Neural cell (in vitro differentiated cells): ENCODE data around the gene MTA1. TPM values are rescaled to one million over a fixed set of nuclear protein-coding genes. Genes with fewer than 3 reads are reported as not detected.
A peak's percentile ranks its signal among the peaks of the same experiment; 100 is the strongest.

Experiments
- H2AFZ ChIP-seq: fragments of 200-600, 300-800 bp; sonication (generic), shearing (Covaris generic); 2 replicates; pipeline ENCODE4 v1.6.0; 2014; ENCODE audit warnings: low read depth, mild to moderate bottlenecking, antibody characterized with exemption, low read length, moderate library complexity
- H3F3A ChIP-seq: fragments of 200-600 bp; shearing (Covaris generic); 2 replicates; pipeline ENCODE4 v1.6.1; 2016; ENCODE audit warnings: mild to moderate bottlenecking, moderate library complexity, mixed read lengths, antibody characterized with exemption, low read length; ENCODE audit not compliant: insufficient read depth, poor library complexity, severe bottlenecking
- H3K27ac ChIP-seq: fragments of 200-600, 300-800 bp; sonication (generic), shearing (Covaris generic); 2 replicates; pipeline ENCODE4 v1.5.1; 2014; ENCODE audit warnings: mild to moderate bottlenecking, low read length, moderate library complexity
- H3K27me3 ChIP-seq: fragments of 300-800, 200-600 bp; sonication (generic), shearing (Covaris generic); 2 replicates; pipeline ENCODE4 v1.6.0; 2014; ENCODE audit warnings: mild to moderate bottlenecking, low read depth, low read length, moderate library complexity; ENCODE audit not compliant: insufficient read depth
- H3K36me3 ChIP-seq: fragments of 300-800, 200-600 bp; sonication (generic), shearing (Covaris generic); 2 replicates; pipeline ENCODE4 v1.5.1; 2014; ENCODE audit warnings: mild to moderate bottlenecking, antibody characterized with exemption, low read length, moderate library complexity; ENCODE audit not compliant: insufficient read depth
- H3K4me2 ChIP-seq: fragments of 300-800, 200-600 bp; sonication (generic), shearing (Covaris generic); 2 replicates; pipeline ENCODE4 v1.6.0; 2014; ENCODE audit warnings: mild to moderate bottlenecking, low read length
- H3K4me3 ChIP-seq: fragments of 300-800, 200-600 bp; sonication (generic), shearing (Covaris generic); 2 replicates; pipeline ENCODE4 v1.5.1; 2014; ENCODE audit warnings: mild to moderate bottlenecking, low read length, moderate library complexity
- H3K79me2 ChIP-seq: fragments of 200-600 bp; shearing (Covaris generic); replicated peaks from 2 replicates; pipeline ENCODE4 v1.6.0; 2014; ENCODE audit warnings: mild to moderate bottlenecking, low read length, moderate library complexity; ENCODE audit not compliant: insufficient read depth
- H3K9ac ChIP-seq: fragments of 300-800, 200-600 bp; sonication (generic), shearing (Covaris generic); 2 replicates; pipeline ENCODE4 v1.6.1; 2016; ENCODE audit warnings: mild to moderate bottlenecking, low read length, mixed read lengths
- H3K9me2 ChIP-seq: fragments of 200-600 bp; shearing (Covaris generic); 2 replicates; pipeline ENCODE4 v1.6.1; 2016; ENCODE audit warnings: mild to moderate bottlenecking, low read length, mixed read lengths; ENCODE audit not compliant: insufficient read depth
- H3K9me3 ChIP-seq: fragments of 200-600, 300-800 bp; sonication (generic), shearing (Covaris generic); 2 replicates; pipeline ENCODE4 v1.6.1; 2016; ENCODE audit warnings: mild to moderate bottlenecking, mixed run types, low read length, moderate library complexity, mixed read lengths
- H4K20me1 ChIP-seq: fragments of 200-600 bp; shearing (Covaris generic); 2 replicates; pipeline ENCODE4 v1.6.1; 2016; ENCODE audit warnings: mild to moderate bottlenecking, mixed run types; ENCODE audit not compliant: insufficient read depth
- EP300 ChIP-seq: fragments of 450-650 bp; conservative IDR thresholded peaks from 2 replicates; pipeline ENCODE4 v1.6.1; 2014; ENCODE audit warnings: antibody characterized with exemption, mild to moderate bottlenecking, moderate library complexity; ENCODE audit not compliant: poor library complexity, severe bottlenecking
- EZH2 ChIP-seq: fragments of 200-600, 300-800 bp; shearing (Covaris generic), sonication (generic); IDR thresholded peaks from 2 replicates; pipeline ENCODE4 v1.6.1; 2014; ENCODE audit warnings: antibody characterized with exemption, low read length, borderline replicate concordance, mild to moderate bottlenecking; ENCODE audit not compliant: insufficient read depth, poor library complexity, severe bottlenecking
- MXI1 ChIP-seq: fragments of 450-650 bp; conservative IDR thresholded peaks from 2 replicates; pipeline ENCODE4 v1.6.1; 2014; ENCODE audit warnings: antibody characterized with exemption, mild to moderate bottlenecking; ENCODE audit not compliant: poor library complexity, severe bottlenecking
- POLR2AphosphoS5 ChIP-seq: IDR thresholded peaks from 2 replicates; pipeline ENCODE4 v1.6.1; 2012
- RAD21 ChIP-seq: fragments of 450-650 bp; conservative IDR thresholded peaks from 2 replicates; pipeline ENCODE4 v1.6.1; 2014; ENCODE audit warnings: antibody characterized with exemption, mild to moderate bottlenecking, moderate library complexity
- polyA plus RNA-seq: library from polyadenylated mRNA; depleted of rRNA; stranded (reverse); fragments of >200 nt; gene quantifications from 2 replicates; pipeline ENCODE4 v1.2.3, GENCODE V29; 2014
- TF ChIP-seq, protein P1 (sequence below): IDR thresholded peaks from 2 replicates; pipeline ENCODE4 v1.6.1; 2012; ENCODE audit warnings: borderline replicate concordance

Gene MTA1
- polyA plus RNA-seq, 1 donor from 2014 or later, result 94.0 TPM

DNA sequence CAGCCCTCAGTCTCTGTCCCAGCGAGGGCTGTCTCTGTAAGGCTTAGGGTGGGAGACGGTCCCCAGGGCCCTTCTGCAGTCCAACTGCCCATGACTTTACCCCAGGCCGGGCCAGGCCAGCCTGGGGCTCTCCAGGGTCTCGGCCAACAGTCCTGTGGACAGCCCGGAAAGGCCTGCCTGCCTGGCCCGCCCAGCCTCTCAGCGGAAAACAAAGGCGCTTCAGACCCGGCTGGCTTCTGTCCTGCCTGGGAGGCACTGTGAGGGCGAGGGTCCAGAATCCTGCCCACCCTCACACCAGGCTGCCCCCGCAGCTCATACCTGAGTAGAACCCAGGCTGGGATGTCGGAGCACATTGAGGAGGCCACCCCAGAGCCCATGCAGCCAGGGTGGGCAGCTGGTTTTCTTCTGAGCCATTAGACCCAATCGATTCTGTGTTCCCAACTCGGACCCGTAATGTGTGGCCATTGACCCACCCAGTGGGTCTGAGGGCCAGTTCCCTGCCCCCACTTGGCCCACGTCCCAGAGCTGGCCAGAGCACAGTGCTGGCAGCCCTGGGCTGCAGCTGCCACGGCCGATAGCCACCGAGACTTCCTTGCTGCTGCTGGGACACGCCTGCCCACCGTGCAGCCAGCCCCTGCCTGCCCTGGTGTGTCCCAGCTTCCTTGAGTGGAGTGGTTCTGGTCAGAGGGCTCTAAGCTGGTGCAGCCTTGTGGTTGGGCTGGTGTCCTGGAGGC lies 56.6 kb downstream of the MTA1 start:
- Histone ChIP-seq H3K79me2 (peaks cover 28% of the 10 kb centered on the region), H3K9me3 (no peaks in the 10 kb centered on the region), H3K36me3 (no peaks in the 10 kb centered on the region), H3K4me2 (peak overlapping the region; percentile 82), H3K9me2 (no peaks in the 10 kb centered on the region), H2AFZ (no peak overlapping the region), H4K20me1 (no peaks in the 10 kb centered on the region), H3K27me3 (no peaks in the 10 kb centered on the region), H3K4me3 (peak overlapping the region; percentile 96), H3F3A (no peaks in the 10 kb centered on the region), H3K27ac (peak overlapping the region; percentile 45), H3K9ac (peak overlapping the region; percentile 87)
- TF ChIP-seq MXI1, result no peak

- Histone ChIP-seq H3K4me2 (peak overlapping the region; percentile 82), H3K27me3 (no peaks in the 10 kb centered on the region), H3K9ac (peak overlapping the region; percentile 87), H3K36me3 (no peaks in the 10 kb centered on the region), H3K9me3 (no peaks in the 10 kb centered on the region), H4K20me1 (no peaks in the 10 kb centered on the region), H3K4me3 (peak overlapping the region; percentile 96), H2AFZ (no peak overlapping the region), H3F3A (no peaks in the 10 kb centered on the region), H3K27ac (no peak overlapping the region), H3K9me2 (no peaks in the 10 kb centered on the region), H3K79me2 (peaks cover 28% of the 10 kb centered on the region)
- TF ChIP-seq EP300 (no peak), RAD21 (no peak)
- TF ChIP-seq, protein P1, sequence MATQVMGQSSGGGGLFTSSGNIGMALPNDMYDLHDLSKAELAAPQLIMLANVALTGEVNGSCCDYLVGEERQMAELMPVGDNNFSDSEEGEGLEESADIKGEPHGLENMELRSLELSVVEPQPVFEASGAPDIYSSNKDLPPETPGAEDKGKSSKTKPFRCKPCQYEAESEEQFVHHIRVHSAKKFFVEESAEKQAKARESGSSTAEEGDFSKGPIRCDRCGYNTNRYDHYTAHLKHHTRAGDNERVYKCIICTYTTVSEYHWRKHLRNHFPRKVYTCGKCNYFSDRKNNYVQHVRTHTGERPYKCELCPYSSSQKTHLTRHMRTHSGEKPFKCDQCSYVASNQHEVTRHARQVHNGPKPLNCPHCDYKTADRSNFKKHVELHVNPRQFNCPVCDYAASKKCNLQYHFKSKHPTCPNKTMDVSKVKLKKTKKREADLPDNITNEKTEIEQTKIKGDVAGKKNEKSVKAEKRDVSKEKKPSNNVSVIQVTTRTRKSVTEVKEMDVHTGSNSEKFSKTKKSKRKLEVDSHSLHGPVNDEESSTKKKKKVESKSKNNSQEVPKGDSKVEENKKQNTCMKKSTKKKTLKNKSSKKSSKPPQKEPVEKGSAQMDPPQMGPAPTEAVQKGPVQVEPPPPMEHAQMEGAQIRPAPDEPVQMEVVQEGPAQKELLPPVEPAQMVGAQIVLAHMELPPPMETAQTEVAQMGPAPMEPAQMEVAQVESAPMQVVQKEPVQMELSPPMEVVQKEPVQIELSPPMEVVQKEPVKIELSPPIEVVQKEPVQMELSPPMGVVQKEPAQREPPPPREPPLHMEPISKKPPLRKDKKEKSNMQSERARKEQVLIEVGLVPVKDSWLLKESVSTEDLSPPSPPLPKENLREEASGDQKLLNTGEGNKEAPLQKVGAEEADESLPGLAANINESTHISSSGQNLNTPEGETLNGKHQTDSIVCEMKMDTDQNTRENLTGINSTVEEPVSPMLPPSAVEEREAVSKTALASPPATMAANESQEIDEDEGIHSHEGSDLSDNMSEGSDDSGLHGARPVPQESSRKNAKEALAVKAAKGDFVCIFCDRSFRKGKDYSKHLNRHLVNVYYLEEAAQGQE, result no peak
Observed at GRCh38 chr14:105476831-105477659, 57.4 kb downstream of the MTA1 start.

GRCh38 chr14:105477660-105478397 lies 58.2 kb downstream of the MTA1 start:
- Histone ChIP-seq H3K9me3 (no peaks in the 10 kb centered on the region), H3K9ac (peak overlapping the region; percentile 5), H2AFZ (no peak overlapping the region), H3K27ac (no peak overlapping the region), H3K27me3 (no peaks in the 10 kb centered on the region), H3K9me2 (no peaks in the 10 kb centered on the region), H3K4me2 (no peak overlapping the region), H3K4me3 (peak overlapping the region; percentile 96), H3K36me3 (no peaks in the 10 kb centered on the region), H3K79me2 (peaks cover 28% of the 10 kb centered on the region), H4K20me1 (no peaks in the 10 kb centered on the region), H3F3A (no peaks in the 10 kb centered on the region)
- no peak for TF ChIP-seq EZH2
- peak; percentile 17 for TF ChIP-seq POLR2AphosphoS5
